ENCODE measurements around the gene DHTKD1. TPM values are rescaled to one million over a fixed set of nuclear protein-coding genes. Genes with fewer than 3 reads are reported as not detected.

DHTKD1 gene
- total RNA-seq, result 10 to 100 TPM; 16.8 to 17.8 TPM

GRCh38 chr10:12068449-12069269 lies at the start of gene DHTKD1:
Gene DHTKD1 (plus strand): TSS chr10:12068954. CDS start chr10:12069034, 80 bp downstream.

GRCh38 chr10:12042797-12043651 lies 25.7 kb upstream of the DHTKD1 start, which contains the start of gene UPF2:
Gene UPF2 (minus strand): TSS chr10:12042809. CDS start chr10:12035423, 7,386 bp downstream.

GRCh38 chr10:12129222-12130111 lies 60.7 kb downstream of the DHTKD1 start, which contains the start of gene SEC61A2:
Gene SEC61A2 (plus strand): TSS chr10:12129677. CDS start chr10:12129788, 111 bp downstream.

Small RNAs within 50 kb of the gene (microRNA-seq; reads per million reads assigned to microRNA genes)
- gene MIR548AK (ENCODE audit: borderline microRNAs expressed, borderline replicate concordance), result not detected

Other genes with a start within 250 kb of the DHTKD1 start
- under 1 TPM; 0.26 to 0.33 TPM for gene PROSER2, start 245.6 kb upstream of the DHTKD1 start, total RNA-seq
- 10 to 100 TPM; 26.7 to 28.3 TPM for gene UPF2, start 26.1 kb upstream of the DHTKD1 start, total RNA-seq
- gene SEC61A2, start 60.7 kb downstream of the DHTKD1 start, total RNA-seq, result 10 to 100 TPM; 10.0 to 11.6 TPM
- gene NUDT5, start 126.9 kb downstream of the DHTKD1 start, total RNA-seq, result 10 to 100 TPM; 64.7 to 67.8 TPM
- 10 to 100 TPM; 68.4 to 71.9 TPM for gene CDC123, start 127.2 kb downstream of the DHTKD1 start, total RNA-seq